DOHH2 (cell line): ENCODE measurements around the gene PUM2.
A peak's percentile ranks its signal among the peaks of the same experiment; 100 is the strongest.

Experiments
- H3F3A ChIP-seq: fragments of 200-600 bp; sonication (generic), shearing (Covaris generic); 2 replicates; pipeline ENCODE4 v1.6.0; 2016; ENCODE audit warnings: antibody characterized with exemption, mild to moderate bottlenecking; ENCODE audit not compliant: control insufficient read depth, insufficient read depth
- H3K27ac ChIP-seq: fragments of 200-600 bp; sonication (generic); 2 replicates; pipeline ENCODE4 v1.5.1; 2014; ENCODE audit warnings: low read depth, mild to moderate bottlenecking, low read length, moderate library complexity
- H3K27me3 ChIP-seq: fragments of 200-600 bp; sonication (generic); 2 replicates; pipeline ENCODE4 v1.6.1; 2014; ENCODE audit warnings: mild to moderate bottlenecking, low read length, mixed read lengths; ENCODE audit not compliant: control insufficient read depth
- H3K36me3 ChIP-seq: fragments of 200-600 bp; sonication (generic); 2 replicates; pipeline ENCODE4 v1.6.1; 2014; ENCODE audit warnings: mild to moderate bottlenecking, low read length, moderate library complexity, mixed read lengths; ENCODE audit not compliant: control insufficient read depth
- H3K4me1 ChIP-seq: fragments of 200-600 bp; sonication (generic); 2 replicates; pipeline ENCODE4 v1.6.1; 2014; ENCODE audit warnings: mild to moderate bottlenecking, low read length, mixed read lengths; ENCODE audit not compliant: control insufficient read depth
- H3K4me2 ChIP-seq: fragments of 200-600 bp; sonication (generic); 2 replicates; pipeline ENCODE4 v1.6.0; 2014; ENCODE audit warnings: mild to moderate bottlenecking, low read length, moderate library complexity
- H3K4me3 ChIP-seq: fragments of 200-600 bp; sonication (generic); 2 replicates; pipeline ENCODE4 v1.5.1; 2014; ENCODE audit warnings: mild to moderate bottlenecking, low read length, mixed read lengths
- H3K79me2 ChIP-seq: fragments of 200-600 bp; sonication (generic); 2 replicates; pipeline ENCODE4 v1.6.1; 2014; ENCODE audit warnings: mild to moderate bottlenecking, low read length, mixed read lengths; ENCODE audit not compliant: control insufficient read depth
- H3K9me2 ChIP-seq: fragments of 200-600 bp; sonication (generic); replicated peaks from 2 replicates; pipeline ENCODE4 v1.6.1; 2014; ENCODE audit warnings: mild to moderate bottlenecking, low read length, mixed read lengths; ENCODE audit not compliant: control insufficient read depth
- H3K9me3 ChIP-seq: fragments of 200-600 bp; sonication (generic); 2 replicates; pipeline ENCODE4 v1.6.1; 2014; ENCODE audit warnings: antibody characterized with exemption, low read length, mixed read lengths; ENCODE audit not compliant: control insufficient read depth, insufficient read depth
- H4K20me1 ChIP-seq: fragments of 200-600 bp; sonication (generic); 2 replicates; pipeline ENCODE4 v1.6.0; 2014; ENCODE audit warnings: low read depth, mild to moderate bottlenecking, antibody characterized with exemption, low read length, moderate library complexity; ENCODE audit not compliant: control insufficient read depth, insufficient read depth
- CTCF ChIP-seq: fragments of 200-600 bp; sonication (generic); IDR thresholded peaks from one replicate; pipeline ENCODE4 v1.5.1; 2014; ENCODE audit warnings: antibody characterized with exemption, mild to moderate bottlenecking, low read depth, low read length; ENCODE audit not compliant: poor library complexity, severe bottlenecking
- EZH2phosphoT487 ChIP-seq: fragments of 200-600 bp; sonication (generic); IDR thresholded peaks from 2 replicates; pipeline ENCODE4 v1.6.1; 2017; ENCODE audit warnings: borderline replicate concordance, mild to moderate bottlenecking, antibody characterized with exemption, low read length, moderate library complexity, mixed read lengths

The PUM2 gene

DNA sequence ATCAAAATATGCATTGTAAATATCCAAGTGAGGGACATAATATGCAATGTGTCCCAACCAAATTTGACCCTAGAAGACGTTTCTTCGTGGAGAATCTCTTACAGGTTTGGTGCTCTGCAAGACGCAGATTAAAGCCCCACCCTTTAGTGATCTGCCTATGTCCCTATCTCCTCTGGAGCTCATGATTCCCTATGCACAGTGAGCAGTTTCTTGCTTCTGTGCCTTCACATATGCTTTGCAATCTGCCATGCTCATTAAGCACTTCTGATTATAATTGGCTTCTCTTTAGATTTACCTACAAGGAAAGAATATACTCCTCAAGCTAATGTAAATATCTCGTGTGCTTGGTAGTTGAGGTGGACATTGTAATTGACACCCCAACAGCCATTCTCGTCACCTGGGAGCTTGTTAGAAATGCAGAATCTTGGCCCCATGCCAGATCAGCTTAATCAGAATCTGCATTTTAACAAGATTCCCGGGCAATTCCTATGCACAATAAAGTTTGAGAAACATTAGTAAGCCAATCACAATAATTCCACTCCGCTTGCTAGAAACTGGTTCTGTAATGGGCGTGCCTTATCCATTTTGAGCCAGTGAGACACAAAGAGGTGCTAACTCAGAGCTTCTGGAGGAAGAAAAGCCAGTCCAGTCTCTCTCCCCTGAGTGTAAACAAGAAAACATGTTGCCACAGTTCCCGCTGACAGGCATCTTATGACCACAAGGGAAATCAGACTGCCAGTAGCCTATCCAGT lies 2.8 kb upstream of the PUM2 start:
- no peak overlapping the region for H3K4me3 ChIP-seq
- peaks cover 14% of the 10 kb centered on the region for H4K20me1 ChIP-seq
- H3K9me2 ChIP-seq: no peaks in the 10 kb centered on the region
- no peak for TF ChIP-seq CTCF
- TF ChIP-seq EZH2phosphoT487: no peak
- H3K27me3 ChIP-seq: no peaks in the 10 kb centered on the region
- no peak overlapping the region for H3K4me2 ChIP-seq
- H3K79me2 ChIP-seq: peaks cover 32% of the 10 kb centered on the region
- H3K4me1 ChIP-seq: peaks cover 27% of the 10 kb centered on the region
- H3K27ac ChIP-seq: no peak overlapping the region
- H3K36me3 ChIP-seq: peaks cover 20% of the 10 kb centered on the region
- H3F3A ChIP-seq: peaks cover 8% of the 10 kb centered on the region; the same call in 1 of the 2 replicates
- no peaks in the 10 kb centered on the region for H3K9me3 ChIP-seq

DNA sequence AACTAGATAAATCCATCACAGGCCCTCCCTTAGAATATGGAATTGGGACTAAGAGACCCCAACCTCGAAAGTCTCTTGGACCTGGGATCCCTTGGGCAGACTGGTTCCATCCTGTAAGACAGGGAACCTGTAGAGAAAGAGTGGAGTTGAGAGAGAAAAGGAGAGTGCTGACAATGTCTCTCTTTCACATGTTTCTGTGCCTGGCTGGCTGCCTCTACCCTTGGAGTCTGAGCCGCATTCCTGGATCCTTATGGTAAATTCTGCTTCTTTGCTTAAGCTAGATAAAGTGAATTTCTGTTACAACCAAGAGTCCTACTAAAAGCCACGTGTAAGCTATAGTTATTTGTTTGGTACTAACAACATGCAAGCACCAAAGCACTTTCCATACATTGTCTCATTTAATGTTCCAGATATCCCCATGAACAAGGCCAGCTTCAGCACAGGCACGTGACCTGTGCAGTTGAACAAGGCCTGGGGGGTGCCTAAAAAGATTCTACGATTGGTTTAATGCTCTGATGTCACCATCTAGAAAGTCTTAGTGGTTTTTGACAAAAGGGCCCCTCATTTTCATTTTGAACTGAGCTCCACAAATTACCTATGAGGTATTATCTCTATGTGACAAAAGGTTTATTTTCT lies 2.1 kb upstream of the PUM2 start:
- Histone ChIP-seq H3K27me3 (no peaks in the 10 kb centered on the region), H3K9me2 (no peaks in the 10 kb centered on the region), H3K4me2 (peak overlapping the region; percentile 98), H3F3A (peaks cover 8% of the 10 kb centered on the region; the same call in 1 of the 2 replicates), H3K9me3 (no peaks in the 10 kb centered on the region), H4K20me1 (peaks cover 19% of the 10 kb centered on the region), H3K4me1 (peaks cover 32% of the 10 kb centered on the region), H3K27ac (peak overlapping the region; percentile 94), H3K79me2 (peaks cover 39% of the 10 kb centered on the region), H3K36me3 (peaks cover 25% of the 10 kb centered on the region), H3K4me3 (peak overlapping the region; percentile 88)
- TF ChIP-seq CTCF (no peak), EZH2phosphoT487 (no peak)

GRCh38 chr2:20352230-20352578 lies 1.6 kb upstream of the PUM2 start:
- Histone ChIP-seq H3K9me3 (no peaks in the 10 kb centered on the region), H3K4me3 (peak overlapping the region; percentile 88), H3K4me1 (peaks cover 37% of the 10 kb centered on the region), H3K4me2 (peak overlapping the region; percentile 98), H4K20me1 (peaks cover 24% of the 10 kb centered on the region), H3F3A (peaks cover 8% of the 10 kb centered on the region; the same call in 1 of the 2 replicates), H3K9me2 (no peaks in the 10 kb centered on the region), H3K36me3 (peaks cover 30% of the 10 kb centered on the region), H3K27me3 (no peaks in the 10 kb centered on the region), H3K27ac (peak overlapping the region; percentile 94), H3K79me2 (peaks cover 44% of the 10 kb centered on the region)
- TF ChIP-seq EZH2phosphoT487: no peak
- TF ChIP-seq CTCF: no peak
